ENCODE data around the gene NT5C1B.

The NT5C1B gene

DNA sequence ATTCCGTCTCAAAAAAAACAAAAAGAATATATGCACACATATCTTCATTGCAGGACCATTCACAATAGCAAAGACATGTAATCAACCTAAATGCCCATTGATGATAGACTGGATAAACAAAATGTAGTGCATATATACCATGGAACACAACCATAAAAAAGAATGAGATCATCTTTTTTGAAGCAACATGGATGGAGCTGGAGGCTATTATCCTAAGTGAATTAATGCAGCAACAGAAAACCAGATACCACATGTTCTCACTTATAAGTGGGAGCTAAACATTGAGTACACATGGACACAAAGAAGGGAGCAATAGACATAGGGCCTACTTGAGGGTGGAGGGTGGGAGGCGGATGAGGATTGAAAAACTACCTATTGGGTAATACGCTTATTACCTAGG lies 8.8 kb downstream of the NT5C1B start:
- no peak for TF ChIP-seq CTCF (IDR thresholded peaks at IDR 0.05; ENCODE audit: low read depth, low read length)
- DNase-seq (ENCODE audit: low read depth in 2 of 2): no peak
- no peak overlapping the region for H3K4me3 ChIP-seq (replicated peaks in 1 of 2; ENCODE audit: low read depth in 2 of 2, low read length in 2 of 2)

GRCh38 chr2:18578033-18578432 lies 11.3 kb downstream of the NT5C1B start:
- TF ChIP-seq CTCF (IDR thresholded peaks at IDR 0.05; ENCODE audit: low read depth, low read length): no peak
- DNase-seq (ENCODE audit: low read depth in 2 of 2): peak in 1 of 2 donors; percentile 62

DNA sequence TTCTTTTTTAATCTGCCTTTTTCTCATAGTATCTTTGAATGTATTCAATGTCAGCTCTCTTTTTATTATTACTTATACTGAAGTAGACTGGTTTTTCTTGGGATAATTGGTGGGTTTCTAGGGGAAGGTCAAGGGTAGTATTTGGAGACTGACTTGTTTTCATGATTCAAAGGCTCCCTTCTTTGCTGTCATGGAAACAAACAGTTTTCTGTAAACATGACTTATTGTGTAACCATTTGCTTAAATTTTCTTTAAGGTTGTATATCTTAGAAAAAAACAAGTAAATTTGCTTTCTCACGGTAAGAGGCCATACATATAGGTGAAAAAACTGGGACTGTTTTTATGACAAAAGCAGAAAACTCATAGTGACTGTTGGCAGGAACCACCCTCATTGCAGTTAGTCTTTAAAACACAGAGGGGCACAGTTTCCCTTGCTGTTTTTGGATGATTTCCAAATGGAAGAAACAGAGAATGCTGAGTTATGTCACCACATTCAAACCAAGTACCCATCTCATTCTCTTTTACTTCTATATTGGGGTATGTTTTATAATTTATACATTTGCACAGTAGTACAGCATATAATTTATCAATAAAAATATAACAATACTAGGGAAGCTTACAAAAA lies 23.1 kb downstream of the NT5C1B start:
- peak; percentile 52 to 67 for DNase-seq (ENCODE audit: low read depth in 2 of 2)
- no peak overlapping the region for H3K4me3 ChIP-seq (replicated peaks in 1 of 2; ENCODE audit: low read depth in 2 of 2, low read length in 2 of 2)
- TF ChIP-seq CTCF (IDR thresholded peaks at IDR 0.05; ENCODE audit: low read depth, low read length): no peak

More at GRCh38 chr2:18578033-18578432, 11.3 kb downstream of the NT5C1B start:
- H3K4me3 ChIP-seq (replicated peaks in 1 of 2; ENCODE audit: low read depth in 2 of 2, low read length in 2 of 2): no peak overlapping the region

DNA sequence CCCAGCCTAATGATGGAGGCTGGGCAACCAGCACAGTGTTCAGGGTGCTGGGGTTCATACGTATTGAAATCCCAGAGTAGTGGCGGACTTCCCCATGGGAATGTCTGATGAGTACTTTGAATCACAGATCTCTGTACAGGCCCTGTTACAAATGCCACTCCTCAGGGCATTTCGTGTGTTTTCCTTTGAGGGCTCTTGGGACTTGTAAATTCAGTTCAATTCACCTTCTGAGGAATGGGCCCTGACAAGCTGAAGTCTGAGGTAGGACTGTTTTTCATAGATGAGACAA lies 28.6 kb downstream of the NT5C1B start:
- DNase-seq (ENCODE audit: low read depth in 2 of 2): no peak

DNA sequence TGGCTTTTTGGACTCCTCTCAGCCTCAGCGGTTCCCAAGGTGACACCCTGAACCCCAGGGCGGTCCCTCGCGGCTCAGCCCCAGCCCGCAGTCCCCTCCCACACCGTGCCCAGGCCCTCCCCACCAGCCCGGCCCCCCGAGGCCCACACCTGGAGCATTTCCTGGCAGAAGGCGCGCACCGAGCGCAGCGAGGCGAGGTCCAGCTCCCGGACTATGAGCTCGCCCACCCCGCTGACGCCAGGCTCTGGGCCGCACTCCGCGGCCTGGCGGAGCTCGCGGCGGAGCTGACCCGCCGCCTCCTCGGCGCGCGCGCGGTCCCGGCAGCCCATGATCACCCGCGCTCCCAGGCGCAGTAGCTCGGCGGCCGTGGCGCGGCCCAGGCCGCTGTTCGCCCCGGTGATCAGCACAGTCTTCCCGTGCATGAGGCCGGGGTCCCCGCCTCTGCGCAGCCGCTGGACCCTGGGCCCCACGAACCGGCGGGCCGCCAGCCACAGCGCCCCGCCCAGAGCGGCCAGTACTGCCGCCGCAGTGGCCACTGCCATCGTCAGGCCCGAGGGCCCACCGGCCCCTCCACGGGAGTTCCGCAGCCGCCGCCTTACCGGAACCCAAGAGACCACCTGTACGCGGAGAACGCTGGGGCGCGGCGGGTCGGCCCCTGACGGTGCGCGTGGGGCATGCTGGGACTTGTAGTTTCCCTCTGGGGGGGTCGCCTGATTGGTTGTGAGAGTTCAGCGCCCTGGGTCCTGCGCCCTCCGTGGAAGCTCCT lies 29.2 kb downstream of the NT5C1B start, which contains the start of gene RDH14:
Gene RDH14, minus strand, starts transcription at position 623 of the 766 bp plus-strand sequence. Its CDS starts 81 bp downstream, at position 542.
- H3K4me3 ChIP-seq (replicated peaks in 1 of 2; ENCODE audit: low read depth in 2 of 2, low read length in 2 of 2): peak within 1 kb of the TSS; percentile 65 to 74
- DNase-seq (ENCODE audit: low read depth in 2 of 2): peak; percentile 93 to 95
- TF ChIP-seq CTCF (IDR thresholded peaks at IDR 0.05; ENCODE audit: low read depth, low read length): no peak

More for the DNA sequence above, 28.6 kb downstream of the NT5C1B start:
- no peak for TF ChIP-seq CTCF (IDR thresholded peaks at IDR 0.05; ENCODE audit: low read depth, low read length)
- H3K4me3 ChIP-seq (replicated peaks in 1 of 2; ENCODE audit: low read depth in 2 of 2, low read length in 2 of 2): peak overlapping the region; percentile 65 to 74

- peak overlapping the region; percentile 65 to 74 for H3K4me3 ChIP-seq (replicated peaks in 1 of 2; ENCODE audit: low read depth in 2 of 2, low read length in 2 of 2)
- TF ChIP-seq CTCF (IDR thresholded peaks at IDR 0.05; ENCODE audit: low read depth, low read length): no peak
- no peak for DNase-seq (ENCODE audit: low read depth in 2 of 2)
Measured at GRCh38 chr2:18559531-18560030, 29.8 kb downstream of the NT5C1B start.

Measured in cardiac fibroblast (primary cell).